ENCODE data around the gene SPSB4.

Gene SPSB4

GRCh38 chr3:141076797-141077571, 25.8 kb downstream of the SPSB4 start:
- no peak for DNase-seq

DNA sequence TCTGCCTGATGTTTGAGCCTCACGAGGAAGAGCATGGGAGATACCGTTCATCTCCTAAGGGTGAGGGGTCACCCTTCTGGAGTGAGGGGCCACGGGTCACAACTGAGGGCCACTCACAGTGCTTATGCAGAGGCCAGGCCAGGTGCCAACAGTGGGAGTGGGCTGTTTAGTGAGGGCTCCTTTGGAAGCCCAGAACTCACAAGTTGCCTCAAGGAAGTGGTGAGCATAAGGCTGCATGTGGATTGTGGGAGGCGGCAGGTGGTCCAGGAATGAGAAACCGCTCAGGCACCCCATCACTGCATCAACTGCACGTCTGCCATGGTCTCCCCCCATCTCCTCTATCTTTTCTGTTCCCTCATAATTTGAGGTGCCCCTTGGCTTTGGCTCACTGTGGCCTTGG, 26.5 kb downstream of the SPSB4 start:
- DNase-seq, result no peak

- no peak for DNase-seq
Observed at GRCh38 chr3:141078200-141078599, 27.1 kb downstream of the SPSB4 start.

DNA sequence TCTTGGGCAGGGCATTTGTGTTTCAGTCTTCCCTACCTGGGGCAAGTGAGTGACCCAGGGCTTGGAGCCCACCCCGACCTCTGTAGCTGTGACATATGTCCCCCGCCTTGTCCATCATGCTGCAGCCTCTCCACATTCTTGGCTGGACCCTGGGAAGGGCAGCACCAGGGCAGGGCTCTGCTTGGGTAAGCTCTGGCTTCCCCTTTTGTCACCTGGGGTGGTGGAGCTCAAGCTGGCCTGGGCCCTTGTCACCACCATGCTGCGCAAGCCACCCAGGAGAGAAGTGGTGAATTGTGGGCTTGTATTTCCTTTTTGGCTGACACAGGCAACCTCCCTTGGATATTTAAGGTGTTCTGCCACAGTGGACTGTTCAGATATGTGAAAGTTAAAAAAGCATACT, 29.3 kb downstream of the SPSB4 start:
- DNase-seq, result no peak

DNA sequence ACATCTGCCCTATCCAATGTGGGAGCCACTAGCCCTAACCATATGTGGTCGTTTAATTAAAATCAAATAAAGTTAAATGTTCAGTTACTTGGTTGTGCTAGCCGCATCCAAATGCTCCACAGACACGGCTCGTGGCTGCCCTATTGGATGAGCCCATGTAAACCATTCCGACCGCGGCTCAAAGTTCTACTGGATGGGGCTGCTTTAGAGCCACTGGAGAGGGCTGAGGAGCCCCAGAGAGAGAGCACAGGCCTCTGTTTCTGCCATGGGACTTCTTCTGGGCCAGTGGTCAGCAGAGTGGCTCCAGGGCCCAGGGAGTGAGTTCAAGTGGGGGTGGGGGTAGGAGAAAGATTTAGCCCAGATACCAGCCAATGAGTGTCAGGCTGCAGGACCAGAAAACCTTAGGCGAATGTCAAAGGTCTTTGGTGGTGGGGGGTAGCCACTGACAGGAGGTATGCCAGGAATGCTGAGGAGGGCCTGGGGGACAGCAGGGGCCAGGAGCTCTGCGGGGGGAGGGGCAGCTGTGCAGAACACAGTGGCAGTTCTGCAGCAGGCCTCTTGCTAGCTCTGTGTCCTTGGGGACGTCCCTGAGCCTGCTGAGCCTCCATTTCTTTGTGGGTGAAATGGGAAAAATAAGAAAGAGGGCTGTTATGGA, 30.1 kb downstream of the SPSB4 start:
- DNase-seq, result no peak

- DNase-seq, result no peak
Observed at GRCh38 chr3:141082064-141082463, 30.9 kb downstream of the SPSB4 start.

GRCh38 chr3:141083226-141083625, 32.1 kb downstream of the SPSB4 start:
- DNase-seq, result no peak

GRCh38 chr3:141083836-141084649, 32.9 kb downstream of the SPSB4 start:
- no peak for DNase-seq

DNA sequence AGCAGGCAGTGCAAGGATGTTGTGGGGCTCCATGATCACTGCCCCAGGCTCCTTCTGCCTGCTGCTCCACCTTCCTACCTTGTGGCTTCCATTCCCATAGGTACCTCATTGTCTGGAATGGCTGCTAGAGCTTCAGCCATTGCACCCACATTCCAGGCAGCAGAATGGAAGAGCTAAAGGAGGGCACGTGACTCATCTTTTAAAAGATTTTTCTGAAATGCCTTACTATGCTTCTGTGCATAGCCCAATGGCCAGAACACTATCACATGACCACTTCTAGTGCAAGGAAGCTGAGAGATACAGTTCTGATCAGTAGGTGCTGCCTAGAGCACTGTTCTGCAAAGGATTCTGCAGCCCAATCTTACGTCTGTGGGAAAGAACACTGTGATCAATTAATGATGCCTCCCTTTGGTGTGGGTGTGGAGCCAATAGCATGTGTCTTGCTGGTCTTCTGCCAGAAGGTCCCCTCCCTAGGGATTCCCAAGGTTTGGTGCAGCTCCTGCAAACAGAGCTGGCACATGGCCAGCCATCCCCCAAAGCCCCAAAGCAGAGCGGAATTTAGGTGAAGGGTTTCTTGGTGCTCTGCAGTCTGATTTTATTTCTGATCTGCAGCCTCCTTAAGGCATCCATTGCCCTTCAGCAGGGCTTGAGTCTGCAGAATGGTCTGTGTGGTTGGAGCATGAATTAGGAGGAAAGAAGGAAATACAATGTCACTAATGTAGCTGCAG, 34.4 kb downstream of the SPSB4 start:
- DNase-seq, result no peak

- no peak for DNase-seq
Observed at GRCh38 chr3:141086188-141086587, 35.0 kb downstream of the SPSB4 start.

- DNase-seq, result no peak
Observed at GRCh38 chr3:141087076-141087777, 36.1 kb downstream of the SPSB4 start.

DNA sequence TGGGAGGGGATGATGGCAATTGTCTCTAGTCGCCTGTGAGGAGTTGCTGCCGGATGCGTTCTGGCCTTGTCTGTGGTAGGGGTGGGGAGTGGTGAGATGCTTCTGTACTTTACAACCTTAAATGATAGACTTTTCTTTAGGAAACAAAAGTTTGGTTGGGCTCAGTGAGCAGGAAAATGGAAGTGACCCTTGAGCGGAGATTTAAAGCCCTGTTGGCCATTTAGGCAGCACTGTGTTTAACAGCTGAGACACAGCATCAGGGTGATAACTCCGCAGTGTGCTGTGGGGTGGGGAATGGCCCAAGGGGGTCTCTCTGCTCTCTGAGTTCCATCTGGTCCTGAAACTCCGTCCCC, 36.6 kb downstream of the SPSB4 start:
- DNase-seq, result no peak

DNA sequence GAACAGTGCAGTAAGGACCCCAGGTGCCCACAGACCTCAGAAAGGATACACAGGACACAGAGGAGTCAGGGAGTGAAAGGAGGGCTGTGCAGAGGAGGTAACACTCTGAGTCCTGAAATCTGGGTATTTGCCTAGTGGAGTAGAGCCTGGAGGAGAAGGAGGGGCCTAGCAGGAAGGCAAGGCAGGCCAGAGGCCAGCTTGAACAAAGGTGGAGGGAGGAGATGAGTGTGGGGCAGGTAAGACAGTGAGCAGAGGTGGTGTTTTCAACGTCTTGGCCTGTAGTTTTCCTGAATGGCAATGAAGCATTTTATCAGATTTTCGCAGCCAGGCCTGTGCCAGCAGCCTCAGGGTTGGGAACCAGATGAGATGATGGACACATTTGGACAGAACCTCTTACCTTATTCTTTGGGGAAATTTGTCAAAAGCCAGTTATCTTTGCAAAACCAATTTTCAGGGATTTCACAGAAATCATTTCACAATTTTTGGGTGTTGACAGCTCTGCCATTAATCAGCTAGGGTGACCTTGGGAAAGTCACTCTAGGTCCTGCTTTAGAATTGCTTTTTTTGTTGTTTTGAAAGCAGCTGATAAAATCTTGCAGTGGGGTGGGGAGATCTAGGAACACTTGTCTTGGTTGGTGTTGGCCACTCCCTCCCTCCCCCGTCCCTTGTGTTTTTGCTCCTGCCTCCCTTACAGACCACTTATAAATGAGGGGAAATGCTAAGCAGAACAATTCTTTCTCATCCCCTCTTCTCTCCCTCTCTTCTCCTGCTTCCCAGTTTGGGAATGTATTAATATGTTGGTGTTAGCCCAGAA, 38.4 kb downstream of the SPSB4 start:
- DNase-seq, result no peak

DNA sequence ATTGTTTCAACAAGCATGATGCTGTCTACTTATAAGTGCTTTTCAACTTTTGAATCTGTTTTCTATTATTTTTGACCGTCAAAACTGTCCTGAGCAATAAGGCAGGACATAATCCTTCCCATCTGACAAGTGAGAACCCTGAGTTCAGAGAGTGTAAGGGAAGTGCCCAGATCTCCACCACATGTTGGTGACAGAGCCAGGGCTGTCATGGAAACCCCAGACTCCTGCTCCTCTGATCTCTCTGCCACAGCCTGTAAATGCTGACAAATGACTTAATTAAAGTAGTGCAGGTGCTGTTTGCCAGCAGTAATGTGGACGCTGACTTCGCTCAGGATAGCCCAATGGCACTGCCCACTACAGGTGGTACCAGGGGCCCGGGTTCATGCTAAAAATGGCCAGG, 40.3 kb downstream of the SPSB4 start:
- peak; percentile 88 for DNase-seq

DNA sequence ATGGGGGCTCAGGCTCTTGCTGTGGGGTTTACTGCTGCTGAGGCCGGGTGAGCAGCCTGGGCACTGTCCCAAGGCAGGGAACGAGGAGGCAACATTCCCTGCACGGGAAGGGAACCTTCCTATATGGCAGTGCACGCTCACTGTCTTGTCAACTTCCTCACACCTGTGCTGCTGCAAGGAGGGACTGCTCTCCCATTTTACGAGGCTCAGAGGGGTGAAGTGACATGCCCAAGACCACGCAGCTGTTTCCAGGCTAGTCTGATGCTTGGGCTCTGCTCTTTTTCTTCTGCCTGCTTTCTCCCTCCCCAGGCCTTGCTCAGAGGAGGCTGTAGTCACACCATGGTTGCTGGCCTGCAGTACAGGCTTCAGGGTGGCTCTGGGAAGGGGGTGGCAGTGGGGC, 41.5 kb downstream of the SPSB4 start:
- DNase-seq, result no peak

DNA sequence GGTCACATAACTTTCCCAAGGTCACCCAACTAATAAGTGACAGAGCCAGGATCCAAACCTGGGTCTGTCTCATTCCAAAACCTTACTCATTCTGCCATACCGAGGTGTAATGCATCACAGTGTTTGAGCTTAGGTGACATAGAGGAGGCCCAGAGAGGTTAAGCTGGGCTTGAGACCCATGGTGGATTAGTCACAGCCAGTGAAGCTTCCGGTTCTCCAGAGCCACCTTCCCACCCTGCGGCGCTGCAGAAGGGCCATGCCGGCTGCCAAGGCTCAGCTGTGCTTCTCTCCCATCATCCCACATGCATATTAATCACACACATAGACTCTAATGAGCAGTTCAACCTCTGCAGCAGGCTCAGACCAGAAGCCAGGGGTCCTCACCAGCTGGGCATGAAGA, 42.2 kb downstream of the SPSB4 start:
- DNase-seq, result no peak

- DNase-seq, result peak; percentile 32
Observed at GRCh38 chr3:141093971-141094684, 43.0 kb downstream of the SPSB4 start.

DNA sequence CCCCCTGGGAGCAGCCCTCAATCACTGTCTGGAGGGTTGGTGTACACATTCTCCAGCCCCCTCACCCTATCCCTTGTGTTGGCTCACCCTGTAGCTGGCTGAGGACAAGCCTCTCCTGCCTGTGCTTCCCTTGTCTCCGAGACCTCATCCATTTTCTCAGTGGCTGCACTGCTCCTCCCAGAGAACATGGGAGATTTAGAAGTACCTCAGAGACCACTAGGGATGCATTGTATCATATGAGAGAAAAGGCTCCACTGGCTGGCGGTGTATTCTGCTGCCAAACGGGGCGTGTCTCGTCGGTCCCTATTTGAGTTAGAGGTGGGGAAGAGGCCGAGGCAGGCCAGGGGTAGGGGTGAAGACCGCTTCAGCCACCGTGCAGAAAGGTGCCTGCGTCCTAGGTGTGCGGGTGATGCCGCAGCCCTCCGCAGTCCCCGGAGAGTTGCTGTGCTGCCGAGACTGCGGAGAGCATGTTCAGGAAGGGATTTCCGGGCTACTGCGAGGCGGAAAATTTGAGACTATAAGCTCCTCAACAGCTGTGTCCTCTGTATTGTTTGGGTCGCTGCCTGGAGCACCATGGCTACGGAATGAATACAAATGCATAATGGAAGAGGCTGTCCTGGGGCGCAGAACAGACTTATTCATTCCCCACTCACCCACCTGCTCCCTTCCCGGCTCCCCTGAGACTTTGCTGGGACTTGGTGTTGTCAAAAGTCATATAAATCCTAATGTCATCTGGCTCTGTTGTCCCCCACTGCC, 43.8 kb downstream of the SPSB4 start:
- no peak for DNase-seq

GRCh38 chr3:141095546-141095937, 44.4 kb downstream of the SPSB4 start:
- no peak for DNase-seq

DNA sequence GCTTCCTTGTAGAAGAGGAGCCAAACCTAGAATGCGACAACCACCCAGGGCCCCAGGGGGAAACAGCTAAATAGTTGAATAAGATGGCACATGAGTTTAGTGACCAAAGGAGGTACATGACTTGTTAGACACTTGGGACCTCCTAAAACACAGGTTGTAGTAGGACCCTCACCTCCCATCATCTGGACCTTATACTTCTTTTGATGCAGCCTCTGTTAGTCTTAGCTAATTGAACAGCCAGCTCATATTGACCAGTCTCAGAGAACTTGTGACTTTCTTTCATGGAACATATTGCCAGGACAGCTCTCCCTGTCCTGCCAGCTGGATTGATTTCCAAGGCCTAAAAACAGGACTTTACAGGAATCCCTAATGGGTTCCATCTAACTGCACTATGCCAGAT, 45.0 kb downstream of the SPSB4 start:
- DNase-seq, result no peak
